ENCODE measurements around the gene CLSTN3.

DNA sequence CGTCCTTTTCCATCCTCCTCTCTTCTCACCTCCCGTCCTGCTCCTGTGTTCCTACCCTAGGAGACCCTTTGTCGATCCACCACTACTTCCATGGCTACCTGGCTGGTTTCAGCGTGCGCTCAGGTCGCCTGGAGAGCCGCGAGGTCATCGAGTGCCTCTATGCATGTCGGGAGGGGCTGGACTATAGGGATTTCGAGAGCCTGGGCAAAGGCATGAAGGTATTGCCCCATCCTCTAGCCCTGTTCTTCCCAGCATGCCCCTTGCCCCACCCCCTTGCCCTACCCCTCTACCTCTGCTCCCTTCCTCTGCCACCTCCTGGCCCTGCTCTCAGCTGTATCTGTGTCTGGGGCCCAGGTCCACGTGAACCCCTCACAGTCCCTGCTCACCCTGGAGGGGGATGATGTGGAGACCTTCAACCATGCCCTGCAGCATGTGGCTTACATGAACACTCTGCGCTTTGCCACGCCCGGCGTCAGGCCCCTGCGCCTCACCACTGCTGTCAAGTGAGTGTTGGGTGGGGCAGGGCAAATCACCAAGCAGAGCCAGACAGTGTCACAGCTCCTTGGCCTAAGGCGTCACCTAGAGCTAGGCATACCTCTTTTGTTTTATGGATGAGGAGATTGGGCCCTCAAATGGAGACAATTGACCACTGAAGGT is 12.8 kb downstream of the CLSTN3 start:
- TF ChIP-seq NR3C1 (CRISPR knock-in tag; conservative IDR thresholded peaks at IDR 0.05; ENCODE audit: low read depth), result no peak
- TF ChIP-seq, protein P1, sequence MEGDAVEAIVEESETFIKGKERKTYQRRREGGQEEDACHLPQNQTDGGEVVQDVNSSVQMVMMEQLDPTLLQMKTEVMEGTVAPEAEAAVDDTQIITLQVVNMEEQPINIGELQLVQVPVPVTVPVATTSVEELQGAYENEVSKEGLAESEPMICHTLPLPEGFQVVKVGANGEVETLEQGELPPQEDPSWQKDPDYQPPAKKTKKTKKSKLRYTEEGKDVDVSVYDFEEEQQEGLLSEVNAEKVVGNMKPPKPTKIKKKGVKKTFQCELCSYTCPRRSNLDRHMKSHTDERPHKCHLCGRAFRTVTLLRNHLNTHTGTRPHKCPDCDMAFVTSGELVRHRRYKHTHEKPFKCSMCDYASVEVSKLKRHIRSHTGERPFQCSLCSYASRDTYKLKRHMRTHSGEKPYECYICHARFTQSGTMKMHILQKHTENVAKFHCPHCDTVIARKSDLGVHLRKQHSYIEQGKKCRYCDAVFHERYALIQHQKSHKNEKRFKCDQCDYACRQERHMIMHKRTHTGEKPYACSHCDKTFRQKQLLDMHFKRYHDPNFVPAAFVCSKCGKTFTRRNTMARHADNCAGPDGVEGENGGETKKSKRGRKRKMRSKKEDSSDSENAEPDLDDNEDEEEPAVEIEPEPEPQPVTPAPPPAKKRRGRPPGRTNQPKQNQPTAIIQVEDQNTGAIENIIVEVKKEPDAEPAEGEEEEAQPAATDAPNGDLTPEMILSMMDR (IDR thresholded peaks at IDR 0.05), result no peak
- no peak for TF ChIP-seq TCF7 (CRISPR knock-in tag; IDR thresholded peaks at IDR 0.05; ENCODE audit: low read depth)
- no peak for TF ChIP-seq NR2C2 (CRISPR knock-in tag; IDR thresholded peaks at IDR 0.05)
- TF ChIP-seq, protein P2, sequence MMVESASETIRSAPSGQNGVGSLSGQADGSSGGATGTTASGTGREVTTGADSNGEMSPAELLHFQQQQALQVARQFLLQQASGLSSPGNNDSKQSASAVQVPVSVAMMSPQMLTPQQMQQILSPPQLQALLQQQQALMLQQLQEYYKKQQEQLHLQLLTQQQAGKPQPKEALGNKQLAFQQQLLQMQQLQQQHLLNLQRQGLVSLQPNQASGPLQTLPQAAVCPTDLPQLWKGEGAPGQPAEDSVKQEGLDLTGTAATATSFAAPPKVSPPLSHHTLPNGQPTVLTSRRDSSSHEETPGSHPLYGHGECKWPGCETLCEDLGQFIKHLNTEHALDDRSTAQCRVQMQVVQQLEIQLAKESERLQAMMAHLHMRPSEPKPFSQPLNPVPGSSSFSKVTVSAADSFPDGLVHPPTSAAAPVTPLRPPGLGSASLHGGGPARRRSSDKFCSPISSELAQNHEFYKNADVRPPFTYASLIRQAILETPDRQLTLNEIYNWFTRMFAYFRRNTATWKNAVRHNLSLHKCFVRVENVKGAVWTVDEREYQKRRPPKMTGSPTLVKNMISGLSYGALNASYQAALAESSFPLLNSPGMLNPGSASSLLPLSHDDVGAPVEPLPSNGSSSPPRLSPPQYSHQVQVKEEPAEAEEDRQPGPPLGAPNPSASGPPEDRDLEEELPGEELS (CRISPR knock-in tag; IDR thresholded peaks at IDR 0.05), result no peak
- TF ChIP-seq, protein P3, sequence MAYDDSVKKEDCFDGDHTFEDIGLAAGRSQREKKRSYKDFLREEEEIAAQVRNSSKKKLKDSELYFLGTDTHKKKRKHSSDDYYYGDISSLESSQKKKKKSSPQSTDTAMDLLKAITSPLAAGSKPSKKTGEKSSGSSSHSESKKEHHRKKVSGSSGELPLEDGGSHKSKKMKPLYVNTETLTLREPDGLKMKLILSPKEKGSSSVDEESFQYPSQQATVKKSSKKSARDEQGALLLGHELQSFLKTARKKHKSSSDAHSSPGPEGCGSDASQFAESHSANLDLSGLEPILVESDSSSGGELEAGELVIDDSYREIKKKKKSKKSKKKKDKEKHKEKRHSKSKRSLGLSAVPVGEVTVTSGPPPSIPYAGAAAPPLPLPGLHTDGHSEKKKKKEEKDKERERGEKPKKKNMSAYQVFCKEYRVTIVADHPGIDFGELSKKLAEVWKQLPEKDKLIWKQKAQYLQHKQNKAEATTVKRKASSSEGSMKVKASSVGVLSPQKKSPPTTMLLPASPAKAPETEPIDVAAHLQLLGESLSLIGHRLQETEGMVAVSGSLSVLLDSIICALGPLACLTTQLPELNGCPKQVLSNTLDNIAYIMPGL (CRISPR knock-in tag; IDR thresholded peaks at IDR 0.05), result no peak
- TF ChIP-seq, protein P4, sequence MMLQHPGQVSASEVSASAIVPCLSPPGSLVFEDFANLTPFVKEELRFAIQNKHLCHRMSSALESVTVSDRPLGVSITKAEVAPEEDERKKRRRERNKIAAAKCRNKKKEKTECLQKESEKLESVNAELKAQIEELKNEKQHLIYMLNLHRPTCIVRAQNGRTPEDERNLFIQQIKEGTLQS (CRISPR knock-in tag; conservative IDR thresholded peaks at IDR 0.05), result no peak
- TF ChIP-seq, protein P5, sequence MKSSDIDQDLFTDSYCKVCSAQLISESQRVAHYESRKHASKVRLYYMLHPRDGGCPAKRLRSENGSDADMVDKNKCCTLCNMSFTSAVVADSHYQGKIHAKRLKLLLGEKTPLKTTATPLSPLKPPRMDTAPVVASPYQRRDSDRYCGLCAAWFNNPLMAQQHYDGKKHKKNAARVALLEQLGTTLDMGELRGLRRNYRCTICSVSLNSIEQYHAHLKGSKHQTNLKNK (CRISPR knock-in tag; IDR thresholded peaks at IDR 0.05), result no peak
- TF ChIP-seq, protein P6, sequence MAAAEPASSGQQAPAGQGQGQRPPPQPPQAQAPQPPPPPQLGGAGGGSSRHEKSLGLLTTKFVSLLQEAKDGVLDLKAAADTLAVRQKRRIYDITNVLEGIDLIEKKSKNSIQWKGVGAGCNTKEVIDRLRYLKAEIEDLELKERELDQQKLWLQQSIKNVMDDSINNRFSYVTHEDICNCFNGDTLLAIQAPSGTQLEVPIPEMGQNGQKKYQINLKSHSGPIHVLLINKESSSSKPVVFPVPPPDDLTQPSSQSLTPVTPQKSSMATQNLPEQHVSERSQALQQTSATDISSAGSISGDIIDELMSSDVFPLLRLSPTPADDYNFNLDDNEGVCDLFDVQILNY (CRISPR knock-in tag; IDR thresholded peaks at IDR 0.05), result no peak
- TF ChIP-seq ZBTB21 (CRISPR knock-in tag; IDR thresholded peaks at IDR 0.05; ENCODE audit: borderline replicate concordance), result no peak
- TF ChIP-seq CREM (CRISPR knock-in tag; IDR thresholded peaks at IDR 0.05), result no peak
